ENCODE data around the gene OR52E4.

OR52E4 gene

DNA sequence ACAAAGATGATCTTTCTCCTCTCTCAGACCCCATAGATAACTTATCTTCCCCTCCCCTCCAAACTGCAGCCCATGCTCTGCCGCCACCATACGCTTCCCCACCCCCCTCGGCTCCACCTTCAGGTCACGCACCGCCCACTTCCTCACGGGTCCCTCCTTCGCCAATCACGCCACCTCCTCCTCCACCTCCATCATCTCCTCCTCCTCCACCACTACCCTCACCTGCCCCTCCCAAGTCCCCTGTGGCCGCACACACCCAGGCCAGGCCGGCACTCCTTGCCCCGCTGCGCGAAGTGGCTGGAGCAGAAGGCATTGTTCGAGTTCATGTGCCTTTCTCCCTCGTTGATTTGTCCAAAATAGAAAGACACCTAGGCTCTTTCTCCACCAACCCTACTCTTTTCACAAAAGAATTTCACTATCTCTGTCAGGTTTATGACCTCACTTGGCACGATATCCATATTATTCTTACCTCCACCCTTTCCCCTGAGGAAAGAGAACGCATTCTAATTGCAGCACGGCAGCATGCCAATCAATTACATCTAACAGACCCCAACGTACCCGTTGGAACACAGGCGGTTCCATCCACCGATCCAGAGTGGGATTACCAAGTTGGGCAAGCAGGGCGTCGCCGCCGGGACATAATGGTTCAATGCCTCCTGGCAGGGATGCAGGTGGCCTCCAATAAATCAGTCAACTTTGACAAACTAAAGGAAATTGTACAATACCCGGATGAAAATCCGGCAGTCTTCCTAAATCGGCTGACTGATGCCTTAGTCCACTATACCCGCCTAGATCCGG is 49.3 kb downstream of the OR52E4 start:
- no peak for DNase-seq

DNA sequence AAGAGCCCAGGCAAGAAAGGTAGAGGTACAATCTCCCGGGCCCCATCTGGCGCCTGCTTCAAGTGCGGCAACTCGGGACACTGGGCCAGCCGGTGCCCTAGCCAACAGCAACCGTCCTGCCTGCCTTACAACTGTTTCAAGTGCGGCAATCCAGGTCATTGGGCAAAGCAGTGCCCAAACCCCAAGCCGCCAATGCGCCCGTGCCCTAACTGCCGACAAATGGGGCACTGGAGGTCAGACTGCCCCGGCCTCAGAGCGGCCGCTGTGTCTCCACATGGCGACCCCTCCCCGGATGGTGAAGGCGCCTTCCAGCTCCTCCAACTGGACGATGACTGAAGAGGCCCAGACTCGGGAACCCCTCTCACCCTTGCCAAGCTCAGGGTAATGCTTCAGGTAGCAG is 50.2 kb downstream of the OR52E4 start:
- DNase-seq = no peak

DNA sequence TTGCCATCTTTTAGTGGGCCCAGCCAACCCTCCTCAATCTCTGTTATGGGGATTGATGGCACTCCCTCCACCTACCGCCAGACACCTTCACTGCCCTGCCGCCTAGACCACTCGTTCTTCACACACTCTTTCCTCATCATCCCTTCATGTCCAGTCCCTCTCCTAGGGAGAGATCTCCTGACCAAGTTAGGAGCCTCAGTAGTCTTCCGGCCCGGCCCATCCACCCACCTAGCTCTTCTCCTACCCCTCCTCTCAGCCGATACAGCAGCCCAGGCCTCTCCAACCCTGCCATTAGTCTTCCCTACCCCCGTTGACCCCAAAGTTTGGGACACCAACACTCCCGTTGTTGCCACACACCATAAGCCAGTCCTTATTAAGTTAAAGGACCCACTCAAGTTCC is 50.6 kb downstream of the OR52E4 start:
- no peak for DNase-seq

DNA sequence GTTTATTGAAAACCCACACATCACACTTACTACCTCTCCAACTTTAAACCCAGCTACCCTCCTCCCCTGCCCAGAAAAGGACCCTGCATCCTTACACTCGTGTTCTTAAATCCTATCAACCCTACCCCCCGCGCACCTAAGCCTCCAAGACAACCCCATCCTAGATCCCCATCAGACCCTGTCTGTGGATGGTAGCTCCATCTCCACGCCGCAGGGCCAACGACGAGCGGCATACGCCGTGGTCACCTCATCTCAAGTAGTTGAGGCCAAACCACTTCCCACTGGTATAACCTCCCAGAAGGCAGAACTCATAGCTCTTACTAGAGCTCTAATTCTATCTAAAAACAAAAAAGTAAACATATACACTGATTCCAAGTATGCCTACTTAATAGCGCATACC is 52.2 kb downstream of the OR52E4 start:
- no peak for DNase-seq

DNA sequence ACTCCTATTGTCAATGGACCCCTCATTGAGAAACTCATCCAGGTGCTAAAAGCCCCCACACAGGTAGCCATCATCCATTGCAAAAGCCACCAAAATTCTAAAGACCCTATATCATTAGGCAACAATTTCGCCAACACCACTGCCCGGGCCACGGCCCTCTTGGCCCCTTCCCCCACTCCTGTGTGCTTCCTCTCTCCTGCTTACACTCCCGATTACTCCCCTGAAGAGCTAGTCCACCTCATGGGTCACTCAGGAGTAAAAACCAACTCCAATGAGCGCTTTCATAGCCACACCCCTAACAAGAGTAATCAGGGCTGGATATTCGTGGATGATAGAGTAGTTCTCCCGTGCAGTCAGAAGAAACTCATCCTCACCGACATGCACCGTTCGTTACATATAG is 52.7 kb downstream of the OR52E4 start:
- no peak for DNase-seq

Data from NCI-H1417 (cell line).